Ammon's horn (tissue), 1 donor: ENCODE results near the gene NCAPG2.

Experiments used
- DNase-seq: peaks from one replicate; pipeline ENCODE4 v3.0.0-alpha.2; 2016; ENCODE audit warnings: low spot score

The NCAPG2 gene

GRCh38 chr7:158733220-158733519 is 28.6 kb upstream of the NCAPG2 start:
- DNase-seq = no peak

GRCh38 chr7:158732494-158733219 is 28.1 kb upstream of the NCAPG2 start:
- no peak for DNase-seq

- no peak for DNase-seq
Measured at GRCh38 chr7:158731761-158732160, 27.2 kb upstream of the NCAPG2 start.

GRCh38 chr7:158730383-158731346 is 26.1 kb upstream of the NCAPG2 start:
- no peak for DNase-seq

GRCh38 chr7:158729646-158730382 is 25.2 kb upstream of the NCAPG2 start:
- DNase-seq = no peak

GRCh38 chr7:158728911-158729645 is 24.5 kb upstream of the NCAPG2 start:
- DNase-seq = no peak

GRCh38 chr7:158727690-158728089 is 23.1 kb upstream of the NCAPG2 start:
- DNase-seq = no peak

GRCh38 chr7:158726277-158726807 is 21.7 kb upstream of the NCAPG2 start:
- DNase-seq = no peak

GRCh38 chr7:158725506-158725800 is 20.8 kb upstream of the NCAPG2 start:
- DNase-seq = no peak

- no peak for DNase-seq
Measured at GRCh38 chr7:158724658-158725505, 20.3 kb upstream of the NCAPG2 start.

GRCh38 chr7:158723714-158724385 is 19.2 kb upstream of the NCAPG2 start:
- no peak for DNase-seq

- DNase-seq = no peak
Measured at GRCh38 chr7:158723266-158723665, 18.7 kb upstream of the NCAPG2 start.

- DNase-seq = no peak
Measured at GRCh38 chr7:158722574-158723237, 18.1 kb upstream of the NCAPG2 start.

- no peak for DNase-seq
Measured at GRCh38 chr7:158720112-158720511, 15.5 kb upstream of the NCAPG2 start.

- no peak for DNase-seq
Measured at GRCh38 chr7:158716802-158717201, 12.2 kb upstream of the NCAPG2 start.

GRCh38 chr7:158710651-158711102 is 6.1 kb upstream of the NCAPG2 start:
- no peak for DNase-seq

GRCh38 chr7:158707610-158708009 is 3.0 kb upstream of the NCAPG2 start:
- DNase-seq = no peak

- no peak for DNase-seq
Measured at GRCh38 chr7:158706710-158707590, 2.3 kb upstream of the NCAPG2 start.

- no peak for DNase-seq
Measured at GRCh38 chr7:158706273-158706704, 1.7 kb upstream of the NCAPG2 start.
